Activated CD8-positive, alpha-beta T cell treated with anti-CD3 and anti-CD28 coated beads for 36 hours (primary cell): Measurements from ENCODE around the gene ABAT. TPM values are rescaled to one million over a fixed set of nuclear protein-coding genes. Genes with fewer than 3 reads are reported as not detected.

Experiments used
- ATAC-seq: fragments of 200-7000 bp; cut with Tn5 transposase; one replicate; pipeline ENCODE4 v1.10.0; 2021; ENCODE audit warnings: mild to moderate bottlenecking, moderate library complexity
- CTCF ChIA-PET: fragments of 350-600 bp; sonication (Branson Sonifier 250); formaldehyde crosslinking; loops from one replicate; lab custom pipeline; 2021; ENCODE audit warnings: antibody characterized with exemption; lab: Charles Lee
- POLR2A ChIA-PET: fragments of 350-600 bp; sonication (Branson Sonifier 250); formaldehyde crosslinking; loops from one replicate; lab custom pipeline; 2021; ENCODE audit warnings: antibody characterized with exemption; lab: Charles Lee
- DNase-seq: peaks from one replicate; pipeline ENCODE4 v3.0.0-alpha.2; 2020
- H3K27ac Mint-ChIP-seq: one replicate; pipeline ENCODE4 v1.8.0; 2021; ENCODE audit warnings: mild to moderate bottlenecking, mixed read lengths
- H3K27me3 Mint-ChIP-seq: one replicate; pipeline ENCODE4 v1.8.0; 2021; ENCODE audit warnings: mixed read lengths
- H3K36me3 Mint-ChIP-seq: one replicate; pipeline ENCODE4 v1.8.0; 2021; ENCODE audit warnings: low read depth, mixed read lengths
- H3K4me1 Mint-ChIP-seq: one replicate; pipeline ENCODE4 v1.8.0; 2021; ENCODE audit warnings: low read depth, mixed read lengths
- H3K4me3 Mint-ChIP-seq: one replicate; pipeline ENCODE4 v1.8.0; 2021; ENCODE audit warnings: mild to moderate bottlenecking, moderate library complexity, mixed read lengths
- H3K9me3 Mint-ChIP-seq: one replicate; pipeline ENCODE4 v1.8.0; 2021; ENCODE audit warnings: mixed read lengths
- intact Hi-C: fragments of 100-400 bp; cut with micrococcal nuclease; formaldehyde crosslinking; loops from one replicate; pipeline ENCODE4 v1.10.0; 2022
- total RNA-seq, 2 experiments: library from RNA; stranded (reverse); gene quantifications; one replicate each; pipeline ENCODE4 v1.2.3, GENCODE V29; 2021
- TF ChIP-seq, protein P1 (sequence below): fragments of 200-600 bp; IDR thresholded peaks from one replicate; pipeline ENCODE4 v1.8.0; 2022; ENCODE audit warnings: antibody characterized with exemption, mild to moderate bottlenecking

Gene ABAT
- total RNA-seq, 2 experiments from 2014 or later, result 5.1 TPM

DNA sequence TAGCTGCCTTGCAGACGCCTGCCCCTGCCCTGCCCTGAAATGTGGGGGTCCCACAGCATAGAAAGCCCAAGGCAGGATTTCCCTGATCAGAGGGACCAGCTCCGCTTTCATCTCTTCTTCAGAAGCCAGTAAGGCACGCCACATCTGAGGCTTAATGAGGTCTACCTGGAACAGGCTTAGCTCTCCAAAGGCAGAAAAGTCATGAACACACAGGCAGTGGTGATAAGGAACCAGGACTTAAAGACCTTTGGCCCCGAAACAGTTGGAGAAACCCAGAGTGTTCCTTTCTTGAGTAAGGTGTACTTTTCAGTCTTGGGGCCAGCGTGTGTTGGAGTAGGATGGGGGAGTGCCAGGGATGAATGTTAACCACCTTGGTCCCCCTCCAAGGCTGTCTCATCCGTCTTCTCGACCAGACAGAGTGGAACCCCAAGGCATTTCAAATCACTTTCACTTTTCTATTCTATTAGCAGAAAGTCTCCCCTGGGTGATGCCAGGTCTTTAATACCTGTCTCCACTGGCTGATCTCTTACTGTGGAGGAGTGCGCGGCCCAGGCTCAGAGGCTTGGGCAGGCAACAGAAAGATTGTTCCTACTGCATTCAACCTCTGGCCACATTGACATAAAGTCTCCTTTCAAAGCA lies 79.1 kb downstream of the ABAT start:
- ChIA-PET POLR2A (no interaction called here), CTCF (no interaction called here)
- no peaks in the 10 kb centered on the region for H3K9me3 Mint-ChIP-seq
- H3K27me3 Mint-ChIP-seq, result no peaks in the 10 kb centered on the region
- no peak overlapping the region for H3K4me3 Mint-ChIP-seq
- DNase-seq (no peak), ATAC-seq (no peak)
- H3K4me1 Mint-ChIP-seq, result no peaks in the 10 kb centered on the region
- intact Hi-C loops, result no loop called here
- H3K36me3 Mint-ChIP-seq, result no peaks in the 10 kb centered on the region
- TF ChIP-seq, protein P1, sequence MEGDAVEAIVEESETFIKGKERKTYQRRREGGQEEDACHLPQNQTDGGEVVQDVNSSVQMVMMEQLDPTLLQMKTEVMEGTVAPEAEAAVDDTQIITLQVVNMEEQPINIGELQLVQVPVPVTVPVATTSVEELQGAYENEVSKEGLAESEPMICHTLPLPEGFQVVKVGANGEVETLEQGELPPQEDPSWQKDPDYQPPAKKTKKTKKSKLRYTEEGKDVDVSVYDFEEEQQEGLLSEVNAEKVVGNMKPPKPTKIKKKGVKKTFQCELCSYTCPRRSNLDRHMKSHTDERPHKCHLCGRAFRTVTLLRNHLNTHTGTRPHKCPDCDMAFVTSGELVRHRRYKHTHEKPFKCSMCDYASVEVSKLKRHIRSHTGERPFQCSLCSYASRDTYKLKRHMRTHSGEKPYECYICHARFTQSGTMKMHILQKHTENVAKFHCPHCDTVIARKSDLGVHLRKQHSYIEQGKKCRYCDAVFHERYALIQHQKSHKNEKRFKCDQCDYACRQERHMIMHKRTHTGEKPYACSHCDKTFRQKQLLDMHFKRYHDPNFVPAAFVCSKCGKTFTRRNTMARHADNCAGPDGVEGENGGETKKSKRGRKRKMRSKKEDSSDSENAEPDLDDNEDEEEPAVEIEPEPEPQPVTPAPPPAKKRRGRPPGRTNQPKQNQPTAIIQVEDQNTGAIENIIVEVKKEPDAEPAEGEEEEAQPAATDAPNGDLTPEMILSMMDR, result no peak
- H3K27ac Mint-ChIP-seq, result no peak overlapping the region

DNA sequence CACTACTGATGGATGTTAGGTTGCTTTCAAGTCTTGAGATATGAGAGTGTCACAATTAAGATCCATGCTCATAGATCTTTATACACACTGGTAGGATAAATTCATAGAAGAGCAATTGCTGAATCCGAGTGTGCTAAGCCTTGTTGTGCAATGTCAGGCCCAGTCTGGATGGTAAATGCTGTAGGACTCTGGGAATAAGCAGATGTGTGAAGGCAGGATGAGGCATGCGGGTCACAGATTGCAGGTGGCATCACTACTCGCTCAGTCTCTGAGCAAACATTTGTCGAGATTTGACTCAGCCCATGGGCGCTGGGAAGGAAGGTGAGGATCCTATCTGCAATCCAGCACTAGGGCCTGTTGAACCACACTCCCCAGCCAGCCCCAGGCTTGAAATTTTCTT lies 82.3 kb downstream of the ABAT start:
- no peak overlapping the region for H3K27ac Mint-ChIP-seq
- no peak for DNase-seq
- TF ChIP-seq, protein P1, result no peak
- ATAC-seq, result no peak
- no peaks in the 10 kb centered on the region for H3K27me3 Mint-ChIP-seq
- H3K4me1 Mint-ChIP-seq, result no peaks in the 10 kb centered on the region
- intact Hi-C loops, result no loop called here
- ChIA-PET CTCF (no interaction called here), POLR2A (no interaction called here)
- H3K36me3 Mint-ChIP-seq, result no peaks in the 10 kb centered on the region
- H3K9me3 Mint-ChIP-seq, result no peaks in the 10 kb centered on the region
- H3K4me3 Mint-ChIP-seq, result no peak overlapping the region

DNA sequence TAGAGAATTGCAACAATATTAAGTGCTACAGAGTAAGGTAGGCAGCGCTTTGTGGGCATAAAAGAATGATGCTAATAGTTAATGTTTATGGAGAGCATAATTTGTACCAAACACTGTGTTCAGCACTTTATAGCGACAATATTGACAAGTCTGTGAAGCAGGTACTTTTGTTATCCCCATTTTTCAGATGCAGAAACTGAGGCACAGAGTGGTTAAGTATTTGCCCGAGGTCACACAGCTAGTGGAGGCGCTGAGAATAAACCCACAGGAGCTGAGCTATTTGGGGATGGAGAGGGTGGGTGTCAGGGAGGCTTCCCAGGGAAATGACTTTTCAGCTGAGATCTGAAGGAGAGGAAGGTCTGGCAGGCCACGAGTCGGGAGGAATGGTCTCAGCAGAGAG lies 83.6 kb downstream of the ABAT start:
- Mint-ChIP-seq H3K27me3 (no peaks in the 10 kb centered on the region), H3K27ac (no peak overlapping the region), H3K9me3 (no peaks in the 10 kb centered on the region), H3K4me1 (no peaks in the 10 kb centered on the region), H3K4me3 (no peak overlapping the region), H3K36me3 (no peaks in the 10 kb centered on the region)
- no peak for ATAC-seq
- CTCF ChIA-PET, result no interaction called here
- TF ChIP-seq, protein P1, result no peak
- POLR2A ChIA-PET, result no interaction called here
- DNase-seq, result no peak
- intact Hi-C loops, result no loop called here

DNA sequence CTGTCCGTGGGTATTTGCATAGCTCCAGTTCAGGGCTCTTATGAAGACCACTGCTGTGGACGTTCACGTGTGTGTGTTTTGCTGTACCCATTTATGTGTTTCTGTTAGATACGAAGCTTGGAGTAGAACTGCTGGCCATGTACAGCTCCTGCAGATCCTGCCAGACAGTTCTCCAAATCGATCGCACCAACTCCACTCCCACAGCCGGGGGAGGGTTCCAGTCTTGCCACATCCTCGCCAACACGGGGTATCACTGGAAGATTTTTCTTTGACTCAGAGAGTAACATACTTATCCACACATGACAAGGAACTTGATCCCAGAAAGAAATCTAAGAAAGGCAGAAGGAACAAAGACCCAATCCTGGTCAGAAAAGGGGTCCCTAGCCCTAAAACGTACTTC lies 85.6 kb downstream of the ABAT start:
- DNase-seq (no peak), ATAC-seq (no peak)
- no peaks in the 10 kb centered on the region for H3K4me1 Mint-ChIP-seq
- CTCF ChIA-PET, result no interaction called here
- H3K27ac Mint-ChIP-seq, result no peak overlapping the region
- POLR2A ChIA-PET, result no interaction called here
- intact Hi-C loops, result no loop called here
- H3K27me3 Mint-ChIP-seq, result no peaks in the 10 kb centered on the region
- no peaks in the 10 kb centered on the region for H3K36me3 Mint-ChIP-seq
- no peak overlapping the region for H3K4me3 Mint-ChIP-seq
- TF ChIP-seq, protein P1, result no peak
- no peaks in the 10 kb centered on the region for H3K9me3 Mint-ChIP-seq

DNA sequence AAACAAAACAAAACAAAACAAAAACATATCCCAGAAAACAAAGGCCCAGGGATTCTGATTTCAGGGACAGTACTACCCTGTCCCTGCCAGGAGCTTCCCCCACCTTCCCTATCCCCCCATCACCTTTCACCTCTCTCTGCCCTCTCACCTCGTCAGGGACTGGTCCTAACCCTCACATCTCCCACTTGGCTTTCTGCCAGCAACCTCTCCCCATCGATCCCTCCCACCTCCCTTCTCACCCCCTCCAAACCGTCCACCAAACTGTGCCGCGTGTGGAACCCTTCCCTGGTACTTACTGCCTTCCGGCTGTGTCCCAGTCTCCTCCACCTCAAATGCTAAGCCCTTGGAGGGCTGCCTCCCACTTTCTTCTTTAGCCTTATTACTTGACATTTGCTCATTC lies 86.7 kb downstream of the ABAT start:
- ChIA-PET CTCF (no interaction called here), POLR2A (no interaction called here)
- no peak overlapping the region for H3K4me3 Mint-ChIP-seq
- ATAC-seq (no peak), DNase-seq (no peak)
- H3K36me3 Mint-ChIP-seq, result peaks cover 2% of the 10 kb centered on the region
- H3K4me1 Mint-ChIP-seq, result no peaks in the 10 kb centered on the region
- no peaks in the 10 kb centered on the region for H3K9me3 Mint-ChIP-seq
- intact Hi-C loops, result no loop called here
- TF ChIP-seq, protein P1, result no peak
- no peak overlapping the region for H3K27ac Mint-ChIP-seq
- H3K27me3 Mint-ChIP-seq, result no peaks in the 10 kb centered on the region
